Natural killer cell treated with Interleukin-12 subunit alpha and Interleukin-12 subunit beta and Interleukin-15 and Interleukin-18, amount 100 ng/mL, for 72 hours (primary cell): ENCODE measurements around the gene SAG. TPM values are rescaled to one million over a fixed set of nuclear protein-coding genes. Genes with fewer than 3 reads are reported as not detected.

Experiments
- ATAC-seq, 2 donors: fragments of 150-1000 bp; cut with Tn5 transposase in 1 of 2; sonication (Bioruptor Pico), chemical (Tn5 transposase) in 1 of 2; 2 replicates each; pipeline ENCODE4 v1.10.0; 2021
- DNase-seq: peaks from one replicate; pipeline ENCODE4 v3.0.0; 2022; ENCODE audit warnings: low spot score
- H3K27ac Mint-ChIP-seq, 2 donors: 1 replicate in 1 of 2; 2 replicates in 1 of 2; pipeline ENCODE4 v1.8.0; 2022; ENCODE audit warnings: mixed read lengths in 2 of 2, mild to moderate bottlenecking in 1 of 2, moderate library complexity in 1 of 2
- H3K27me3 Mint-ChIP-seq, 2 donors: 1 replicate in 1 of 2; 2 replicates in 1 of 2; pipeline ENCODE4 v1.8.0; 2022; ENCODE audit warnings: mixed read lengths in 2 of 2
- H3K36me3 Mint-ChIP-seq: one replicate; pipeline ENCODE4 v1.8.0; 2022; ENCODE audit warnings: mixed read lengths
- H3K4me1 Mint-ChIP-seq, 2 donors: 1 replicate in 1 of 2; 2 replicates in 1 of 2; pipeline ENCODE4 v1.8.0; 2022; ENCODE audit warnings: low read depth in 2 of 2, mixed read lengths in 2 of 2, mild to moderate bottlenecking in 1 of 2
- H3K4me3 Mint-ChIP-seq: one replicate; pipeline ENCODE4 v1.8.0; 2022; ENCODE audit warnings: mixed read lengths
- H3K9me3 Mint-ChIP-seq: 2 replicates; pipeline ENCODE4 v1.8.0; 2022; ENCODE audit warnings: mixed read lengths
- total RNA-seq, 2 donors: library from RNA; stranded (reverse); gene quantifications; one replicate each; pipeline ENCODE4 v1.2.3, GENCODE V29; 2022

Gene SAG
- total RNA-seq, 2 donors from 2014 or later: 0.05 TPM; not detected in 1

GRCh38 chr2:233271693-233272092 lies 35.9 kb upstream of the SAG start:
- Mint-ChIP-seq H3K4me1 (peaks cover 54 to 66% of the 10 kb centered on the region in 2 donors), H3K9me3 (no peaks in the 10 kb centered on the region), H3K36me3 (peaks cover 44% of the 10 kb centered on the region), H3K27ac (peak overlapping the region; percentile 92 to 97), H3K27me3 (no peaks in the 10 kb centered on the region), H3K4me3 (no peak overlapping the region)
- no peak for ATAC-seq
- DNase-seq: no peak

GRCh38 chr2:233273120-233273519 lies 34.5 kb upstream of the SAG start:
- peak overlapping the region; percentile 92 to 97 for H3K27ac Mint-ChIP-seq
- ATAC-seq (peak in 1 of 2 donors; percentile 56), DNase-seq (no peak)
- H3K4me1 Mint-ChIP-seq: peaks cover 44 to 55% of the 10 kb centered on the region in 2 donors
- H3K4me3 Mint-ChIP-seq: no peak overlapping the region
- no peaks in the 10 kb centered on the region for H3K27me3 Mint-ChIP-seq
- H3K36me3 Mint-ChIP-seq: peaks cover 50% of the 10 kb centered on the region
- H3K9me3 Mint-ChIP-seq: no peaks in the 10 kb centered on the region

GRCh38 chr2:233275223-233275622 lies 32.4 kb upstream of the SAG start:
- ATAC-seq (no peak), DNase-seq (no peak)
- no peaks in the 10 kb centered on the region for H3K9me3 Mint-ChIP-seq
- H3K4me1 Mint-ChIP-seq: peaks cover 30 to 39% of the 10 kb centered on the region in 2 donors
- peaks cover 51% of the 10 kb centered on the region for H3K36me3 Mint-ChIP-seq
- no peak overlapping the region for H3K4me3 Mint-ChIP-seq
- no peaks in the 10 kb centered on the region for H3K27me3 Mint-ChIP-seq
- no peak overlapping the region for H3K27ac Mint-ChIP-seq

GRCh38 chr2:233278921-233279320 lies 28.7 kb upstream of the SAG start:
- no peaks in the 10 kb centered on the region for H3K9me3 Mint-ChIP-seq
- peaks cover 26 to 30% of the 10 kb centered on the region in 2 donors for H3K4me1 Mint-ChIP-seq
- no peak overlapping the region for H3K4me3 Mint-ChIP-seq
- no peak for ATAC-seq
- peaks cover 50% of the 10 kb centered on the region for H3K36me3 Mint-ChIP-seq
- H3K27me3 Mint-ChIP-seq: no peaks in the 10 kb centered on the region
- no peak overlapping the region for H3K27ac Mint-ChIP-seq
- no peak for DNase-seq

GRCh38 chr2:233280114-233280693 lies 27.4 kb upstream of the SAG start:
- Mint-ChIP-seq H3K27ac (peak overlapping the region in 1 of 2 donors; percentile 13), H3K36me3 (peaks cover 42% of the 10 kb centered on the region)

GRCh38 chr2:233281553-233281952 lies 26.1 kb upstream of the SAG start:
- peaks cover 42% of the 10 kb centered on the region for H3K36me3 Mint-ChIP-seq
- DNase-seq: no peak
- H3K27ac Mint-ChIP-seq: peak overlapping the region; percentile 1 to 13
- H3K27me3 Mint-ChIP-seq: no peaks in the 10 kb centered on the region
- no peak for ATAC-seq
- no peaks in the 10 kb centered on the region for H3K9me3 Mint-ChIP-seq
- peaks cover 25% of the 10 kb centered on the region in 2 donors for H3K4me1 Mint-ChIP-seq
- H3K4me3 Mint-ChIP-seq: no peak overlapping the region

More at GRCh38 chr2:233280114-233280693, 27.4 kb upstream of the SAG start:
- Mint-ChIP-seq H3K27me3 (no peaks in the 10 kb centered on the region), H3K4me3 (no peak overlapping the region), H3K9me3 (no peaks in the 10 kb centered on the region), H3K4me1 (peaks cover 22 to 25% of the 10 kb centered on the region in 2 donors)
- no peak for ATAC-seq
- no peak for DNase-seq

GRCh38 chr2:233281992-233282603 lies 25.5 kb upstream of the SAG start:
- no peak for DNase-seq
- H3K27me3 Mint-ChIP-seq: no peaks in the 10 kb centered on the region
- H3K4me1 Mint-ChIP-seq: peaks cover 25 to 29% of the 10 kb centered on the region in 2 donors

GRCh38 chr2:233285921-233286320 lies 21.7 kb upstream of the SAG start:
- H3K9me3 Mint-ChIP-seq: no peaks in the 10 kb centered on the region
- no peak overlapping the region for H3K4me3 Mint-ChIP-seq
- no peak overlapping the region for H3K27ac Mint-ChIP-seq
- H3K4me1 Mint-ChIP-seq: peaks cover 26 to 31% of the 10 kb centered on the region in 2 donors
- H3K27me3 Mint-ChIP-seq: no peaks in the 10 kb centered on the region
- peaks cover 39% of the 10 kb centered on the region for H3K36me3 Mint-ChIP-seq
- no peak for ATAC-seq
- no peak for DNase-seq

More at GRCh38 chr2:233281992-233282603, 25.5 kb upstream of the SAG start:
- no peaks in the 10 kb centered on the region for H3K9me3 Mint-ChIP-seq
- peaks cover 42% of the 10 kb centered on the region for H3K36me3 Mint-ChIP-seq
- H3K4me3 Mint-ChIP-seq: no peak overlapping the region
- peak overlapping the region; percentile 1 to 13 for H3K27ac Mint-ChIP-seq
- ATAC-seq: peak in 1 of 2 donors; percentile 61

GRCh38 chr2:233287871-233288270 lies 19.7 kb upstream of the SAG start:
- Mint-ChIP-seq H3K36me3 (peaks cover 35% of the 10 kb centered on the region), H3K4me3 (no peak overlapping the region), H3K4me1 (peaks cover 10 to 16% of the 10 kb centered on the region in 2 donors), H3K9me3 (no peaks in the 10 kb centered on the region), H3K27ac (no peak overlapping the region), H3K27me3 (no peaks in the 10 kb centered on the region)
- ATAC-seq (no peak), DNase-seq (no peak)

GRCh38 chr2:233288663-233289062 lies 19.0 kb upstream of the SAG start:
- Mint-ChIP-seq H3K27me3 (no peaks in the 10 kb centered on the region), H3K9me3 (no peaks in the 10 kb centered on the region), H3K4me1 (peaks cover 7 to 13% of the 10 kb centered on the region in 2 donors), H3K27ac (peak overlapping the region in 1 of 2 donors; percentile 56), H3K4me3 (no peak overlapping the region), H3K36me3 (peaks cover 35% of the 10 kb centered on the region)
- ATAC-seq (no peak), DNase-seq (no peak)

GRCh38 chr2:233289648-233290047 lies 18.0 kb upstream of the SAG start:
- ATAC-seq: no peak
- no peak for DNase-seq
- Mint-ChIP-seq H3K4me1 (peaks cover 7 to 13% of the 10 kb centered on the region in 2 donors), H3K36me3 (peaks cover 42% of the 10 kb centered on the region), H3K9me3 (no peaks in the 10 kb centered on the region), H3K27me3 (no peaks in the 10 kb centered on the region), H3K4me3 (no peak overlapping the region), H3K27ac (no peak overlapping the region)

- H3K27ac Mint-ChIP-seq: peak overlapping the region; percentile 9 to 49
- no peak overlapping the region for H3K4me3 Mint-ChIP-seq
- H3K27me3 Mint-ChIP-seq: no peaks in the 10 kb centered on the region
- H3K36me3 Mint-ChIP-seq: peaks cover 36% of the 10 kb centered on the region
- H3K4me1 Mint-ChIP-seq: peaks cover 7 to 13% of the 10 kb centered on the region in 2 donors
- no peaks in the 10 kb centered on the region for H3K9me3 Mint-ChIP-seq
- ATAC-seq (no peak), DNase-seq (no peak)
Observed at GRCh38 chr2:233290051-233290845, 17.4 kb upstream of the SAG start.

- peaks cover 22% of the 10 kb centered on the region for H3K36me3 Mint-ChIP-seq
- no peak overlapping the region for H3K27ac Mint-ChIP-seq
- DNase-seq (no peak), ATAC-seq (no peak)
- no peak overlapping the region for H3K4me3 Mint-ChIP-seq
- no peaks in the 10 kb centered on the region for H3K9me3 Mint-ChIP-seq
- H3K4me1 Mint-ChIP-seq: peaks cover 0 to 2% of the 10 kb centered on the region in 2 donors
- H3K27me3 Mint-ChIP-seq: no peaks in the 10 kb centered on the region
Observed at GRCh38 chr2:233295891-233296290, 11.7 kb upstream of the SAG start.

GRCh38 chr2:233297076-233297475 lies 10.5 kb upstream of the SAG start:
- no peak for ATAC-seq
- Mint-ChIP-seq H3K9me3 (no peaks in the 10 kb centered on the region), H3K4me3 (no peak overlapping the region), H3K4me1 (no peaks in the 10 kb centered on the region), H3K36me3 (peaks cover 17% of the 10 kb centered on the region), H3K27ac (no peak overlapping the region), H3K27me3 (no peaks in the 10 kb centered on the region)
- DNase-seq: no peak
